ENCODE results near the gene ARPC4. TPM values are rescaled to one million over a fixed set of nuclear protein-coding genes. Genes with fewer than 3 reads are reported as not detected.
A peak's percentile ranks its signal among the peaks of the same experiment; 100 is the strongest.

Gene ARPC4
- total and polyA plus RNA-seq, 2 donors (not counting 1 experiment from before 2014, with no cell fraction given), result 174 to 307 TPM

DNA sequence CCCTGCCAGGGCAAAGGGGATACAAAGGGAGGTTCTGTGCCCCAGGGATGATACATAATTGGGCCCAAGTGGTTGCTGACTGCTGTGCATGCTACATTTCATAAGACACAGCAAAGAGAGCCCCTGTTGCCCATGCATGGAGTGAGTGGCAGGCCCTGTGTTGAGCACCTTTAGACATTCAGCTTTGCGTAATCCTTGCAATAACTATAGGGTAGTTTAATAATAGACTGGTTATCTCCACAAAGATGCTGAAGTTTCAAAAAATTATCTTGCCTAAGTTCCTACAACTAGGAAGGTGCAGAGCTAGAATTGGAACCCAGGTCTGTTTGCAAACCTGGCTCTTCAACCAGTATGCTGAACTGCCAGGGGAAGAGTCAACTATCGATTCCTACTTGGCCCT, 44.9 kb upstream of the ARPC4 start:
- Histone ChIP-seq H3K27me3 (ENCODE audit: control insufficient read depth, insufficient read depth, low read length) (no peaks in the 10 kb centered on the region), H2AFZ (ENCODE audit: low read length) (no peak overlapping the region), H3K27ac (ENCODE audit: insufficient read depth, low read length) (no peak overlapping the region), H3K4me3 (replicated peaks in 1 of 4; ENCODE audit: control extremely low read depth in 1 of 4, insufficient read depth in 1 of 4, low read depth in 3 of 4, low read length in 4 of 4) (no peak overlapping the region), H4K20me1 (ENCODE audit: control insufficient read depth, extremely low read depth, insufficient read depth, low read length) (no peaks in the 10 kb centered on the region), H3K4me1 (ENCODE audit: control insufficient read depth, extremely low read depth, insufficient read depth, low read length) (peaks cover 11% of the 10 kb centered on the region), H3K9me3 (ENCODE audit: control insufficient read depth, insufficient read depth, low read depth, low read length) (no peaks in the 10 kb centered on the region), H3K4me2 (ENCODE audit: extremely low read depth, insufficient read depth, low read length) (no peak overlapping the region), H3K36me3 (ENCODE audit: control insufficient read depth, insufficient read depth, low read length) (peaks cover 28% of the 10 kb centered on the region), H3K9ac (ENCODE audit: insufficient read depth, low read length) (no peak overlapping the region), H3K79me2 (ENCODE audit: control insufficient read depth, insufficient read depth, low read length) (peaks cover 11% of the 10 kb centered on the region)
- TF ChIP-seq, protein P1, sequence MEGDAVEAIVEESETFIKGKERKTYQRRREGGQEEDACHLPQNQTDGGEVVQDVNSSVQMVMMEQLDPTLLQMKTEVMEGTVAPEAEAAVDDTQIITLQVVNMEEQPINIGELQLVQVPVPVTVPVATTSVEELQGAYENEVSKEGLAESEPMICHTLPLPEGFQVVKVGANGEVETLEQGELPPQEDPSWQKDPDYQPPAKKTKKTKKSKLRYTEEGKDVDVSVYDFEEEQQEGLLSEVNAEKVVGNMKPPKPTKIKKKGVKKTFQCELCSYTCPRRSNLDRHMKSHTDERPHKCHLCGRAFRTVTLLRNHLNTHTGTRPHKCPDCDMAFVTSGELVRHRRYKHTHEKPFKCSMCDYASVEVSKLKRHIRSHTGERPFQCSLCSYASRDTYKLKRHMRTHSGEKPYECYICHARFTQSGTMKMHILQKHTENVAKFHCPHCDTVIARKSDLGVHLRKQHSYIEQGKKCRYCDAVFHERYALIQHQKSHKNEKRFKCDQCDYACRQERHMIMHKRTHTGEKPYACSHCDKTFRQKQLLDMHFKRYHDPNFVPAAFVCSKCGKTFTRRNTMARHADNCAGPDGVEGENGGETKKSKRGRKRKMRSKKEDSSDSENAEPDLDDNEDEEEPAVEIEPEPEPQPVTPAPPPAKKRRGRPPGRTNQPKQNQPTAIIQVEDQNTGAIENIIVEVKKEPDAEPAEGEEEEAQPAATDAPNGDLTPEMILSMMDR (conservative IDR thresholded peaks at IDR 0.05 in 1 of 2, IDR thresholded peaks at IDR 0.05 in 1 of 2; ENCODE audit: low read depth in 1 of 2, low read length in 2 of 2), result no peak
- TF ChIP-seq EZH2 (IDR thresholded peaks at IDR 0.05; ENCODE audit: low read length, missing control alignments), result no peak
- DNase-seq (ENCODE audit: low read depth in 2 of 2), result no peak

DNA sequence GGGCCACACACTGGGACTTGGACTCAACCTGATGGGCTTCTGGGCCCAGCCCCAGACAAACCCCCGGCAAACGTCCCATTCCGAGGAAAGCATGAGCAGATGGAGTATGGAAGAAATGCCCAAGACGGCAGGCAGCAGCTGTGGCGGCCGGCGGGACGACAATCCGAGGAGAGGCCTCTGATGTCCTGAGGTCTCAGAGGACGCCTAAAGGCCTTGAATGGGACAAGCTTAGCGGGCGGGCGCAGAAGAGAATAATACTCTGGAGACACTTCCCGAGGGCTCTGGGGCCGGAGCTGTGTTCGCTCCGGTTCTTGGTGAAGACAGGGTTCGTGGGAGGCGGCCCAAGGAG, 43.6 kb upstream of the ARPC4 start:
- Histone ChIP-seq H3K9me3 (ENCODE audit: control insufficient read depth, insufficient read depth, low read depth, low read length) (no peaks in the 10 kb centered on the region), H3K36me3 (ENCODE audit: control insufficient read depth, insufficient read depth, low read length) (peaks cover 18% of the 10 kb centered on the region), H3K4me1 (ENCODE audit: control insufficient read depth, extremely low read depth, insufficient read depth, low read length) (peaks cover 11% of the 10 kb centered on the region), H2AFZ (ENCODE audit: low read length) (peak overlapping the region; percentile 18), H3K4me3 (replicated peaks in 1 of 4; ENCODE audit: control extremely low read depth in 1 of 4, insufficient read depth in 1 of 4, low read depth in 3 of 4, low read length in 4 of 4) (peak overlapping the region; percentile 10 to 95 (median 32)), H3K27me3 (ENCODE audit: control insufficient read depth, insufficient read depth, low read length) (no peaks in the 10 kb centered on the region), H3K27ac (ENCODE audit: insufficient read depth, low read length) (peak overlapping the region; percentile 84), H3K79me2 (ENCODE audit: control insufficient read depth, insufficient read depth, low read length) (peaks cover 11% of the 10 kb centered on the region), H3K9ac (ENCODE audit: insufficient read depth, low read length) (peak overlapping the region; percentile 62), H3K4me2 (ENCODE audit: extremely low read depth, insufficient read depth, low read length) (peak overlapping the region; percentile 84), H4K20me1 (ENCODE audit: control insufficient read depth, extremely low read depth, insufficient read depth, low read length) (no peaks in the 10 kb centered on the region)
- TF ChIP-seq EZH2 (IDR thresholded peaks at IDR 0.05; ENCODE audit: low read length, missing control alignments), result no peak
- DNase-seq (ENCODE audit: low read depth in 2 of 2), result no peak

DNA sequence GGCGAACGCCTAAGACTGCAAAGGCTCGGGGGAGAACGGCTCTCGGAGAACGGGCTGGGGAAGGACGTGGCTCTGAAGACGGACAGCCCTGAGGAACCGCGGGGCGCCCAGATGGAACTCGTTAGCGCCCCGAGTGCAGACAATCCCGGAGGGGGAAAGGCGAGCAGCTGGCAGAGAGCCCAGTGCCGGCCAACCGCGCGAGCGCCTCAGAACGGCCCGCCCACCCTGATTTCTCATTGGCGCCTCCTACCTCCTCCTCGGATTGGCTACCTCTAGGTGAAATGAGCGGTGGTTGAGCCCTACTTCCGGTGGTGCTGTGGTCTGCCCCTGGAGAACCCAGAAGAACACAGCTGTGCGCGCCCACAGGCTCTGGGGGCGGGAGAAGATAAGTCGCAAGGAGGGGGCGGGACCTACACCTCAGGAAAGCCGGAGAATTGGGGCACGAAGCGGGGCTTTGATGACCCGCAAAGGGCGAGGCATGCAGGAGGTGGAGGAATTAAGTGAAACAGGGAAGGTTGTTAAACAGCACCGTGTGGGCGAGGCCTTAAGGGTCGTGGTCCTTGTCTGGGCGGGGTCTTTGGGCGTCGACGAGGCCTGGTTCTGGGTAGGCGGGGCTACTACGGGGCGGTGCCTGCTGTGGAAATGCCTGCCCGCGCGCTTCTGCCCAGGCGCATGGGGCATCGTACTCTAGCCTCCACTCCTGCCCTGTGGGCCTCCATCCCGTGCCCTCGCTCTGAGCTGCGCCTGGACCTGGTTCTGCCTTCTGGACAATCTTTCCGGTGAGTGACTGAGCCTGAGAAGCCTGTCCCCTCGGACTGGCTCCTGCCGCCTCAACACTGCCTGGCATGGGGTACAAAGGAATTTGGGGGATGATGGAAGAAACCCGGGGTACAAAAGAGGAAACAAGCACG, 43.0 kb upstream of the ARPC4 start, which contains the start of gene OGG1:
TSS of gene OGG1 (plus strand) at position 308 of the 911 bp plus-strand sequence. CDS start at position 643, 335 bp downstream.
- H2AFZ ChIP-seq (ENCODE audit: low read length), result peak within 1 kb of the TSS; percentile 97
- H3K27ac ChIP-seq (ENCODE audit: insufficient read depth, low read length), result peak within 1 kb of the TSS; percentile 84
- no peaks in the 10 kb centered on the region for H4K20me1 ChIP-seq (ENCODE audit: control insufficient read depth, extremely low read depth, insufficient read depth, low read length)
- TF ChIP-seq, protein P1 (conservative IDR thresholded peaks at IDR 0.05 in 1 of 2, IDR thresholded peaks at IDR 0.05 in 1 of 2; ENCODE audit: low read depth in 1 of 2, low read length in 2 of 2), result no peak
- no peak for TF ChIP-seq EZH2 (IDR thresholded peaks at IDR 0.05; ENCODE audit: low read length, missing control alignments)
- peaks cover 11% of the 10 kb centered on the region for H3K4me1 ChIP-seq (ENCODE audit: control insufficient read depth, extremely low read depth, insufficient read depth, low read length)
- peak within 1 kb of the TSS; percentile 89 for H3K4me2 ChIP-seq (ENCODE audit: extremely low read depth, insufficient read depth, low read length)
- H3K79me2 ChIP-seq (ENCODE audit: control insufficient read depth, insufficient read depth, low read length), result peaks cover 11% of the 10 kb centered on the region
- no peaks in the 10 kb centered on the region for H3K9me3 ChIP-seq (ENCODE audit: control insufficient read depth, insufficient read depth, low read depth, low read length)
- peaks cover 15% of the 10 kb centered on the region for H3K36me3 ChIP-seq (ENCODE audit: control insufficient read depth, insufficient read depth, low read length)
- H3K9ac ChIP-seq (ENCODE audit: insufficient read depth, low read length), result peak within 1 kb of the TSS; percentile 62
- H3K4me3 ChIP-seq (replicated peaks in 1 of 4; ENCODE audit: control extremely low read depth in 1 of 4, insufficient read depth in 1 of 4, low read depth in 3 of 4, low read length in 4 of 4), result peak within 1 kb of the TSS; percentile 70 to 95 (median 84)
- peak; percentile 98 to 99 for DNase-seq (ENCODE audit: low read depth in 2 of 2)
- H3K27me3 ChIP-seq (ENCODE audit: control insufficient read depth, insufficient read depth, low read length), result no peaks in the 10 kb centered on the region

All from fibroblast of lung (primary cell).